DOHH2 (cell line): ENCODE measurements around the gene TPM2.

Experiments
- H3F3A ChIP-seq: fragments of 200-600 bp; sonication (generic), shearing (Covaris generic); 2 replicates; pipeline ENCODE4 v1.6.0; 2016; ENCODE audit warnings: antibody characterized with exemption, mild to moderate bottlenecking; ENCODE audit not compliant: control insufficient read depth, insufficient read depth
- H3K27ac ChIP-seq: fragments of 200-600 bp; sonication (generic); 2 replicates; pipeline ENCODE4 v1.5.1; 2014; ENCODE audit warnings: low read depth, mild to moderate bottlenecking, low read length, moderate library complexity
- H3K27me3 ChIP-seq: fragments of 200-600 bp; sonication (generic); 2 replicates; pipeline ENCODE4 v1.6.1; 2014; ENCODE audit warnings: mild to moderate bottlenecking, low read length, mixed read lengths; ENCODE audit not compliant: control insufficient read depth
- H3K36me3 ChIP-seq: fragments of 200-600 bp; sonication (generic); 2 replicates; pipeline ENCODE4 v1.6.1; 2014; ENCODE audit warnings: mild to moderate bottlenecking, low read length, moderate library complexity, mixed read lengths; ENCODE audit not compliant: control insufficient read depth
- H3K4me1 ChIP-seq: fragments of 200-600 bp; sonication (generic); 2 replicates; pipeline ENCODE4 v1.6.1; 2014; ENCODE audit warnings: mild to moderate bottlenecking, low read length, mixed read lengths; ENCODE audit not compliant: control insufficient read depth
- H3K4me2 ChIP-seq: fragments of 200-600 bp; sonication (generic); 2 replicates; pipeline ENCODE4 v1.6.0; 2014; ENCODE audit warnings: mild to moderate bottlenecking, low read length, moderate library complexity
- H3K4me3 ChIP-seq: fragments of 200-600 bp; sonication (generic); 2 replicates; pipeline ENCODE4 v1.5.1; 2014; ENCODE audit warnings: mild to moderate bottlenecking, low read length, mixed read lengths
- H3K79me2 ChIP-seq: fragments of 200-600 bp; sonication (generic); 2 replicates; pipeline ENCODE4 v1.6.1; 2014; ENCODE audit warnings: mild to moderate bottlenecking, low read length, mixed read lengths; ENCODE audit not compliant: control insufficient read depth
- H3K9me2 ChIP-seq: fragments of 200-600 bp; sonication (generic); replicated peaks from 2 replicates; pipeline ENCODE4 v1.6.1; 2014; ENCODE audit warnings: mild to moderate bottlenecking, low read length, mixed read lengths; ENCODE audit not compliant: control insufficient read depth
- H3K9me3 ChIP-seq: fragments of 200-600 bp; sonication (generic); 2 replicates; pipeline ENCODE4 v1.6.1; 2014; ENCODE audit warnings: antibody characterized with exemption, low read length, mixed read lengths; ENCODE audit not compliant: control insufficient read depth, insufficient read depth
- H4K20me1 ChIP-seq: fragments of 200-600 bp; sonication (generic); 2 replicates; pipeline ENCODE4 v1.6.0; 2014; ENCODE audit warnings: low read depth, mild to moderate bottlenecking, antibody characterized with exemption, low read length, moderate library complexity; ENCODE audit not compliant: control insufficient read depth, insufficient read depth
- EZH2phosphoT487 ChIP-seq: fragments of 200-600 bp; sonication (generic); IDR thresholded peaks from 2 replicates; pipeline ENCODE4 v1.6.1; 2017; ENCODE audit warnings: borderline replicate concordance, mild to moderate bottlenecking, antibody characterized with exemption, low read length, moderate library complexity, mixed read lengths
- TF ChIP-seq, protein P1 (sequence below): fragments of 200-600 bp; sonication (generic); IDR thresholded peaks from one replicate; pipeline ENCODE4 v1.5.1; 2014; ENCODE audit warnings: antibody characterized with exemption, mild to moderate bottlenecking, low read depth, low read length; ENCODE audit not compliant: poor library complexity, severe bottlenecking

TPM2 gene

DNA sequence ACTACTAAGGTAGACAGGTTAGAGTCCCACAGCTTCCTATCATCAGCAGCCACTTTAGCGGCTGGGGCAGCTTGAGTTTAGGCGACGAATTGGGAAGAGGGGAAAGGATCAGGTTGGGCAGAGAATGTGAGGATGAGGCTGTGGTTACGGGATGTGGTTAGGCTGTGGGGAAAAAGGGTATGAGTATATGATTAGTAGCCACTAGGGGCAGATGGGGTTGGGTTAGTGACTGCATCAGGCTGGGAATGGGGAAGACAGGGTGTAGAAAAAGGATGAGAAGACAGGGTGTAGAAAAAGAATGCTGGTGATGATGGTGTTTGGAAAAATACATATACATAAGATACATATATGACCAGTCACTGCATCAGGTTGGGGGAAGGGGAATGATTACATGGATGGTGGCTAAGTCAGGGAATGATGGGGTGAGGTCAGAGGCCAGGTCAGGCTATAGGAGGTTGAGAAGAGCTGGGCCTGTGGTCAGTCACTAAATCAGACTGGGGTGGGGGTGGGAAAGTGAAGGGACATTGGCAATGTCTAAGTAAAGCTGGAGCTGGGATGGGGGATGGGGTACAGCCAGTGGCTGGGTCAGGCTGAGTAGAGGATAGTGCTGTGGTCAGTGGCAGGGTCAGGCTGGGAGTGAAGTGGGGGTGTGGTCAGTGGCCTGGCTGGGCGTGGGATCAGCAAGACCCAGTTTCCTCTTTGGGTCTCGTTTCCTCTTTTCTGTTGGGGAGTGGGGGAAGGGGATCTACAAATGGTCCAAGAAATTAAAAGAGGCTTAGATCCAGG lies 40.2 kb upstream of the TPM2 start:
- H3K9me2 ChIP-seq = no peaks in the 10 kb centered on the region
- H3K36me3 ChIP-seq = peaks cover 35% of the 10 kb centered on the region
- peak overlapping the region; percentile 72 for H3K27ac ChIP-seq
- H3K9me3 ChIP-seq = no peaks in the 10 kb centered on the region
- peaks cover 61% of the 10 kb centered on the region for H3K4me1 ChIP-seq
- peaks cover 19% of the 10 kb centered on the region for H3F3A ChIP-seq
- peak overlapping the region; percentile 94 for H3K4me2 ChIP-seq
- peak overlapping the region; percentile 84 for H3K4me3 ChIP-seq
- H3K27me3 ChIP-seq = no peaks in the 10 kb centered on the region
- peaks cover 71% of the 10 kb centered on the region for H3K79me2 ChIP-seq
- TF ChIP-seq, protein P1, sequence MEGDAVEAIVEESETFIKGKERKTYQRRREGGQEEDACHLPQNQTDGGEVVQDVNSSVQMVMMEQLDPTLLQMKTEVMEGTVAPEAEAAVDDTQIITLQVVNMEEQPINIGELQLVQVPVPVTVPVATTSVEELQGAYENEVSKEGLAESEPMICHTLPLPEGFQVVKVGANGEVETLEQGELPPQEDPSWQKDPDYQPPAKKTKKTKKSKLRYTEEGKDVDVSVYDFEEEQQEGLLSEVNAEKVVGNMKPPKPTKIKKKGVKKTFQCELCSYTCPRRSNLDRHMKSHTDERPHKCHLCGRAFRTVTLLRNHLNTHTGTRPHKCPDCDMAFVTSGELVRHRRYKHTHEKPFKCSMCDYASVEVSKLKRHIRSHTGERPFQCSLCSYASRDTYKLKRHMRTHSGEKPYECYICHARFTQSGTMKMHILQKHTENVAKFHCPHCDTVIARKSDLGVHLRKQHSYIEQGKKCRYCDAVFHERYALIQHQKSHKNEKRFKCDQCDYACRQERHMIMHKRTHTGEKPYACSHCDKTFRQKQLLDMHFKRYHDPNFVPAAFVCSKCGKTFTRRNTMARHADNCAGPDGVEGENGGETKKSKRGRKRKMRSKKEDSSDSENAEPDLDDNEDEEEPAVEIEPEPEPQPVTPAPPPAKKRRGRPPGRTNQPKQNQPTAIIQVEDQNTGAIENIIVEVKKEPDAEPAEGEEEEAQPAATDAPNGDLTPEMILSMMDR = peak; percentile 85
- no peak for TF ChIP-seq EZH2phosphoT487
- H4K20me1 ChIP-seq = peaks cover 28% of the 10 kb centered on the region

DNA sequence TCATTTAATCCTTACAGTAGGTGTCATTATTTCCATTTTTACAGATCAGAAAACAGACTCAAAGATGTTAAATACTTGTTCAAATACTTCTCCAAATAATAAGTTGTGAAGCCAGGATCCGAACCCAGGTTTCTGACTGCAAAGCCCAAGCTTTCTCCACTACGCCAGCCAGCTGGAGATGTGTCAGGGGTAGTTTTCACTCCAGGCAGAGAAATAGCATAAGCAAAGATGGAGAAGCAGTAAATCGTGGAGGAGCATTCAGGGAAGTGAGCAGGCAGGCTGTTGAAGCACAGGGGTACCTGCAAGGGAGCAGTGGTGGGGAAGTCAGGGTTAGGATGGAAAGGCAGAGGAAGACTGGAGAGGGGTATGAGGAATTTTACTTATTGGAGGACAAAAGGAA lies 39.4 kb upstream of the TPM2 start:
- Histone ChIP-seq H3F3A (peaks cover 19% of the 10 kb centered on the region), H3K9me2 (no peaks in the 10 kb centered on the region), H3K4me1 (peaks cover 59% of the 10 kb centered on the region), H3K9me3 (no peaks in the 10 kb centered on the region), H3K27me3 (no peaks in the 10 kb centered on the region), H3K4me3 (peak overlapping the region; percentile 84), H3K4me2 (peak overlapping the region; percentile 94), H3K36me3 (peaks cover 42% of the 10 kb centered on the region), H4K20me1 (peaks cover 28% of the 10 kb centered on the region), H3K27ac (peak overlapping the region; percentile 72), H3K79me2 (peaks cover 71% of the 10 kb centered on the region)
- TF ChIP-seq EZH2phosphoT487 = no peak
- TF ChIP-seq, protein P1 = no peak

DNA sequence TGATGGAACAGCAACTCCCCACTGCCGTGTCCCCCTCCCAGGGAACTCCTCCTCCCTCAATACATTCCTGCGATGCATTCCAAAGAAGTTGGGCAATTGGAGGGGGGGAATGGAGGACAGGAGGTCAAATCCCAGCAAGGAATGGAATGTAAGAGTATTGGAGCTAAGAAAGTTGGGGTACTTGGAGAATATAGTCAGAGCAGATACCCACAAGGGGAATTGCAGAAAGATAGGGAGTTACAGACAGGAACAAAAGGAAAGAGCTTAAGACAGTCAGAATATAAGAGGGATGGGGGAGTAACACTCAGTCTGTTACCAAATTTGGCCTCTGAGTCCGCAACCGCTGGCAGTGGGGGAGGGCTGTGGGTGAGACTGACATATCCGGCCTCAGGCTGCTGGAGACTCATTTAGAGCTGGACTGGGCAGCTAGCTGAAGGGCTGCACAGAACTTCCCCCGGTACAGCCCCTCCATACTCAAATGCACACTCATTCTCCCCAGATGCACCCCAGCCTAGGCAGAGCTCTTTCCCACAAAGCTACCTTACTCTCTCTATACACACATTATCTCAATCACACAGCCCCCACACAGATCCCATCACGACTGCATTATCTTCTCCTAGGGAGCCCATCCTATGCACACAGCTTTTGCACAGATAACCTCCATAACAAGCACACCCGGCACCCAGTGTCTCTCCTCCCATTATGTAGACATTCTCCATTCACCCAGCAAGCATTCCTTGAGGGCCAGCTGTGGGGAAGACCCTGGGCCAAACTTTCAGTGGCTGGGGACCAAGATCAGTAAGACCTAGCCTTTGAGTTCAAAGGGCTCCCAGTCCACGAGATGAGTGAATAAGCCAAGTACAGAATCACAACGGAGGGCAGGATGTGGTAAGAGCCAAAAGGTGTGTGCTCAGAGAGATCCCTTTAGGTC lies 38.6 kb upstream of the TPM2 start:
- H3K4me1 ChIP-seq = peaks cover 51% of the 10 kb centered on the region
- no peaks in the 10 kb centered on the region for H3K9me3 ChIP-seq
- peaks cover 13% of the 10 kb centered on the region for H3F3A ChIP-seq
- no peaks in the 10 kb centered on the region for H3K9me2 ChIP-seq
- H3K36me3 ChIP-seq = peaks cover 50% of the 10 kb centered on the region
- no peak for TF ChIP-seq EZH2phosphoT487
- TF ChIP-seq, protein P1 = no peak
- peaks cover 28% of the 10 kb centered on the region for H4K20me1 ChIP-seq
- H3K79me2 ChIP-seq = peaks cover 66% of the 10 kb centered on the region
- H3K27me3 ChIP-seq = no peaks in the 10 kb centered on the region
- H3K4me2 ChIP-seq = peak overlapping the region; percentile 94
- H3K4me3 ChIP-seq = peak overlapping the region; percentile 84
- H3K27ac ChIP-seq = peak overlapping the region; percentile 72
